Tibial nerve (tissue), 4 donors: Measurements from ENCODE around the gene FBF1.

Experiments
- CTCF ChIP-seq, 5 experiments: fragments of 200-600 bp in 3 of 5; fragments of 450-650 bp in 2 of 5; sonication (generic) in 3 of 5; IDR thresholded peaks; one replicate each; pipeline ENCODE4 v1.5.1; 2016 to 2019; ENCODE audit warnings: antibody characterized with exemption in 5 of 5, mild to moderate bottlenecking in 3 of 5, moderate library complexity in 2 of 5
- EP300 ChIP-seq, 2 donors: sonication (generic); formaldehyde crosslinking; IDR thresholded peaks; one replicate each; pipeline ENCODE4 v1.6.1; 2017; ENCODE audit warnings: antibody characterized with exemption in 2 of 2, mild to moderate bottlenecking in 1 of 2

DNA sequence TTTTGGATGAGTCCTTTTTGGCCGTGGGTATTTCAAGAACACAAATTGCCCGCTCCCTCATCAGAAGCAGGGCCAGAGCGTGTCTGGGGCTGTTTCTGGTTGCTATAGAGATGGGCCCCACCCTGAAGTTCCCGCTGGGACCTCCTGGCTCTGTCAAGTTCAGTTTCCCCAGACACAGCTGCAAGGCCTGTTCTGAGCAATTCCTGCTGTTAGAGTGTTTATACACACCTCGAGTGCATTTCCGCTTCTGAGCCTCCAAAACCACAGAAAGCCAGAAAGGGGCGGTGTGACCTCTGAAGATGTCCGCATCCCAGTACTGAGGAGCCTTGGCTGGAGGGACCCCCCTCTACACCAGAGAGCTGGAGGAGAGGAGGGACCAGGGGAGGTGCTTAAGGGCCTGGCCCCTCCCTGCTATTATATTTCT lies 76.4 kb downstream of the FBF1 start:
- TF ChIP-seq CTCF (IDR thresholded peaks at IDR 0.05) (no peak), EP300 (IDR thresholded peaks at IDR 0.05) (no peak)
